ENCODE results near the gene SLC4A8.

DNA sequence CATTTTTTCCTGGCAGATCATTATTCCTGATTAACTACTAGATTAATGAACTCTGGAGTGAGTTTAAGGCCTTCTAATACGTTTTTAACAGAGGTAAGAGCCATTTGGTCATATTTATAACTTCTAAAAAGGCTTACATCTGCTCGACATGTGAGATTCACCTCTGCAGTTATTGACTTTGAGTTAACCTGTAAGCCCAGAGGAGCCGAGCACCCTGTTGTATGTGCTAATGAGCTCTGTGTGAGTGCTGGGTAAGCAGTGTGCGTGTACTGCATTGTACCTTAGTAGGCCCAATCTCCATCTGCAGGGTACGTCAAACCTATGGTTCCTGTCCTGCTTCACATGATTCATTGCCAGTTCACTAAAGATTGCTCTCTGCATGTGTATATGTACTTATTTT is 18.9 kb downstream of the SLC4A8 start:
- TF ChIP-seq, protein P1, sequence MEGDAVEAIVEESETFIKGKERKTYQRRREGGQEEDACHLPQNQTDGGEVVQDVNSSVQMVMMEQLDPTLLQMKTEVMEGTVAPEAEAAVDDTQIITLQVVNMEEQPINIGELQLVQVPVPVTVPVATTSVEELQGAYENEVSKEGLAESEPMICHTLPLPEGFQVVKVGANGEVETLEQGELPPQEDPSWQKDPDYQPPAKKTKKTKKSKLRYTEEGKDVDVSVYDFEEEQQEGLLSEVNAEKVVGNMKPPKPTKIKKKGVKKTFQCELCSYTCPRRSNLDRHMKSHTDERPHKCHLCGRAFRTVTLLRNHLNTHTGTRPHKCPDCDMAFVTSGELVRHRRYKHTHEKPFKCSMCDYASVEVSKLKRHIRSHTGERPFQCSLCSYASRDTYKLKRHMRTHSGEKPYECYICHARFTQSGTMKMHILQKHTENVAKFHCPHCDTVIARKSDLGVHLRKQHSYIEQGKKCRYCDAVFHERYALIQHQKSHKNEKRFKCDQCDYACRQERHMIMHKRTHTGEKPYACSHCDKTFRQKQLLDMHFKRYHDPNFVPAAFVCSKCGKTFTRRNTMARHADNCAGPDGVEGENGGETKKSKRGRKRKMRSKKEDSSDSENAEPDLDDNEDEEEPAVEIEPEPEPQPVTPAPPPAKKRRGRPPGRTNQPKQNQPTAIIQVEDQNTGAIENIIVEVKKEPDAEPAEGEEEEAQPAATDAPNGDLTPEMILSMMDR (optimal IDR thresholded peaks at IDR 0.05 in 1 of 3, IDR thresholded peaks at IDR 0.05 in 1 of 3, conservative IDR thresholded peaks at IDR 0.05 in 1 of 3; ENCODE audit: extremely low read depth in 1 of 3, insufficient read depth in 2 of 3, low read length in 3 of 3) = no peak
- no peak for TF ChIP-seq EZH2 (IDR thresholded peaks at IDR 0.05; ENCODE audit: low read length)
